WTC11 (cell line): Measurements from ENCODE around the gene AMD1. TPM values are rescaled to one million over a fixed set of nuclear protein-coding genes. Genes with fewer than 3 reads are reported as not detected.
A peak's percentile ranks its signal among the peaks of the same experiment; 100 is the strongest.

Experiments used
- ATAC-seq: fragments of 200-7000 bp; cut with Tn5 transposase; 2 replicates; pipeline ENCODE4 v1.10.0; 2021; ENCODE audit warnings: mild to moderate bottlenecking, moderate library complexity
- Bru-seq: library from RNA; stranded (reverse); fragments of 400-500 nt; gene quantifications from one replicate; lab custom pipeline; 2021; lab: Mats Ljungman, UMichigan
- CTCF ChIA-PET: fragments of 300-600 bp; sonication (Branson Sonifier 250); formaldehyde crosslinking; loops from one replicate; lab custom pipeline; 2021; ENCODE audit warnings: antibody characterized with exemption; lab: Charles Lee
- POLR2A ChIA-PET: fragments of 350-600 bp; sonication (Branson Sonifier 250); formaldehyde crosslinking; loops from one replicate; lab custom pipeline; 2021; ENCODE audit warnings: antibody characterized with exemption; lab: Charles Lee
- DNase-seq: peaks from one replicate; pipeline ENCODE4 v3.0.0; 2021; ENCODE audit warnings: low spot score
- H3K27ac Mint-ChIP-seq: 2 replicates; pipeline ENCODE4 v1.8.0; 2021; ENCODE audit warnings: mixed read lengths
- H3K27me3 Mint-ChIP-seq: 2 replicates; pipeline ENCODE4 v1.8.0; 2021; ENCODE audit warnings: low read depth, mild to moderate bottlenecking, moderate library complexity, mixed read lengths
- H3K36me3 Mint-ChIP-seq: 2 replicates; pipeline ENCODE4 v1.8.0; 2021; ENCODE audit warnings: mixed read lengths
- H3K4me1 Mint-ChIP-seq: 2 replicates; pipeline ENCODE4 v1.8.0; 2022; ENCODE audit warnings: mixed read lengths
- H3K4me3 Mint-ChIP-seq: 2 replicates; pipeline ENCODE4 v1.8.0; 2021; ENCODE audit warnings: mild to moderate bottlenecking, moderate library complexity, mixed read lengths
- H3K9me3 Mint-ChIP-seq: 2 replicates; pipeline ENCODE4 v1.8.0; 2021; ENCODE audit warnings: mixed read lengths
- AR ChIP-seq: fragments of 250-450 bp; sonication (Bioruptor Pico); IDR thresholded peaks from 2 replicates; pipeline ENCODE4 v1.9.0; 2021; ENCODE audit warnings: mild to moderate bottlenecking
- ERG ChIP-seq: fragments of 250-450 bp; sonication (Bioruptor Pico); IDR thresholded peaks from 2 replicates; pipeline ENCODE4 v1.8.0; 2021; ENCODE audit warnings: mild to moderate bottlenecking
- ESRRA ChIP-seq: sonication (generic); formaldehyde crosslinking; IDR thresholded peaks from 2 replicates; pipeline ENCODE4 v1.8.1; 2022; ENCODE audit warnings: mild to moderate bottlenecking, missing genetic modification reagents, borderline replicate concordance
- ETV6 ChIP-seq: sonication (generic); formaldehyde crosslinking; IDR thresholded peaks from 2 replicates; pipeline ENCODE4 v1.8.1; 2022; ENCODE audit warnings: mild to moderate bottlenecking, missing genetic modification reagents
- FOXK1 ChIP-seq: sonication (generic); formaldehyde crosslinking; IDR thresholded peaks from 2 replicates; pipeline ENCODE4 v1.8.0; 2022; ENCODE audit warnings: mild to moderate bottlenecking, moderate library complexity, missing genetic modification reagents
- FOXP4 ChIP-seq: sonication (generic); formaldehyde crosslinking; IDR thresholded peaks from 2 replicates; pipeline ENCODE4 v1.8.0; 2022; ENCODE audit warnings: mild to moderate bottlenecking, missing genetic modification reagents
- HMGXB4 ChIP-seq: sonication (generic); formaldehyde crosslinking; IDR thresholded peaks from 2 replicates; pipeline ENCODE4 v1.8.1; 2023; ENCODE audit warnings: mild to moderate bottlenecking, moderate library complexity, missing genetic modification reagents
- IRF1 ChIP-seq: sonication (generic); formaldehyde crosslinking; IDR thresholded peaks from 2 replicates; pipeline ENCODE4 v1.8.0; 2023; ENCODE audit warnings: missing genetic modification reagents
- MYBL2 ChIP-seq: sonication (generic); formaldehyde crosslinking; IDR thresholded peaks from 2 replicates; pipeline ENCODE4 v1.8.1; 2023; ENCODE audit warnings: mild to moderate bottlenecking, moderate library complexity, missing genetic modification reagents
- NFE2L1 ChIP-seq: sonication (generic); formaldehyde crosslinking; IDR thresholded peaks from 2 replicates; pipeline ENCODE4 v1.8.1; 2023; ENCODE audit warnings: missing genetic modification reagents
- NFYB ChIP-seq: sonication (generic); formaldehyde crosslinking; conservative IDR thresholded peaks from 2 replicates; pipeline ENCODE4 v1.8.0; 2022; ENCODE audit warnings: low read depth, missing genetic modification reagents
- RELA ChIP-seq: sonication (generic); formaldehyde crosslinking; IDR thresholded peaks from 2 replicates; pipeline ENCODE4 v1.8.1; 2022; ENCODE audit warnings: missing genetic modification reagents, mild to moderate bottlenecking, borderline replicate concordance
- RORB ChIP-seq: fragments of 250-450 bp; sonication (Bioruptor Pico); IDR thresholded peaks from 2 replicates; pipeline ENCODE4 v1.9.0; 2021; ENCODE audit warnings: mild to moderate bottlenecking
- SMAD3 ChIP-seq: sonication (generic); formaldehyde crosslinking; IDR thresholded peaks from 2 replicates; pipeline ENCODE4 v1.8.0; 2022; ENCODE audit warnings: missing genetic modification reagents, mild to moderate bottlenecking, borderline replicate concordance
- SP1 ChIP-seq: sonication (generic); formaldehyde crosslinking; conservative IDR thresholded peaks from 2 replicates; pipeline ENCODE4 v1.8.1; 2022; ENCODE audit warnings: missing genetic modification reagents
- TEAD4 ChIP-seq: sonication (generic); formaldehyde crosslinking; IDR thresholded peaks from 2 replicates; pipeline ENCODE4 v1.8.0; 2022; ENCODE audit warnings: mild to moderate bottlenecking, missing genetic modification reagents
- ZNF219 ChIP-seq: sonication (generic); formaldehyde crosslinking; IDR thresholded peaks from 2 replicates; pipeline ENCODE4 v1.8.0; 2023; ENCODE audit warnings: missing genetic modification reagents, mild to moderate bottlenecking, borderline replicate concordance
- ZNF317 ChIP-seq: sonication (generic); formaldehyde crosslinking; IDR thresholded peaks from 2 replicates; pipeline ENCODE4 v1.8.1; 2023; ENCODE audit warnings: low read depth, mild to moderate bottlenecking, moderate library complexity, missing genetic modification reagents, borderline replicate concordance
- ZNF396 ChIP-seq: fragments of 250-450 bp; sonication (Bioruptor Pico); IDR thresholded peaks from 2 replicates; pipeline ENCODE4 v1.8.0; 2021; ENCODE audit warnings: mild to moderate bottlenecking, moderate library complexity, borderline replicate concordance
- ZNF423 ChIP-seq: fragments of 250-450 bp; sonication (Bioruptor Pico); IDR thresholded peaks from 2 replicates; pipeline ENCODE4 v2.1.2; 2022; ENCODE audit warnings: mild to moderate bottlenecking, moderate library complexity
- ZNF671 ChIP-seq: fragments of 250-450 bp; sonication (Bioruptor Pico); IDR thresholded peaks from 2 replicates; pipeline ENCODE4 v1.8.0; 2021; ENCODE audit warnings: mild to moderate bottlenecking
- long read RNA-seq, 3 experiments: library from RNA in 1 of 3; library from capped mRNA in 1 of 3; library from polyadenylated mRNA in 1 of 3; unstranded in 2 of 3; stranded (forward) in 1 of 3; transcript quantifications; one replicate each; pipeline ENCODE4 v2.0.0, GENCODE V29; 2021
- total RNA-seq: library from RNA; stranded (reverse); gene quantifications from 3 replicates; pipeline ENCODE4 v1.2.3, GENCODE V29; 2021

AMD1 gene
- total RNA-seq (90.2 to 122 TPM (median 90.7 TPM) in 3 replicates), Bru-seq, nascent RNA (percentile 99 among the genes with signal in this experiment)
- long read RNA-seq, experiment 1, full-length matches to known transcripts = 502 of 597 reads
- long read RNA-seq, experiment 1, partial matches to known transcripts = 67 of 597 reads
- long read RNA-seq, experiment 1, other reads (novel, unspliced or antisense) = 28 of 597 reads
- long read RNA-seq, experiment 2, full-length matches to known transcripts = 88 of 178 reads
- long read RNA-seq, experiment 2, partial matches to known transcripts = 11 of 178 reads
- long read RNA-seq, experiment 2, other reads (novel, unspliced or antisense) = 79 of 178 reads
- long read RNA-seq, experiment 3, transcript AMD1-202 (8 exons, 1,605 nt) = minor isoform, 5 of 328 reads
- long read RNA-seq, experiment 3, transcript AMD1-204 (9 exons, 3,438 nt) = major isoform, 293 of 328 reads
- long read RNA-seq, experiment 3, partial matches to known transcripts = 6 of 328 reads
- long read RNA-seq, experiment 3, other reads (novel, unspliced or antisense) = 23 of 328 reads

GRCh38 chr6:110873981-110874879 is at the start of gene AMD1:
Gene AMD1 (plus strand): TSS chr6:110874785. CDS start chr6:110875106, 321 bp downstream.
- H3K9me3 Mint-ChIP-seq = no peaks in the 10 kb centered on the region
- TF ChIP-seq HMGXB4 (CRISPR knock-in tag) = peak; percentile 78
- 0 out of 2 replicates have a peak, but pooled peaks have one; percentile 37 for TF ChIP-seq MYBL2
- TF ChIP-seq FOXP4 (CRISPR knock-in tag) = peak; percentile 73
- TF ChIP-seq SMAD3 (CRISPR knock-in tag) = no peak
- TF ChIP-seq ETV6 (CRISPR knock-in tag) = peak; percentile 95
- TF ChIP-seq SP1 (CRISPR knock-in tag) = peak; percentile 86
- no peak for TF ChIP-seq ZNF219 (CRISPR knock-in tag)
- TF ChIP-seq TEAD4 = no peak
- no peak for TF ChIP-seq RELA
- no peak for TF ChIP-seq IRF1 (CRISPR knock-in tag)
- no peak for TF ChIP-seq ZNF671 (CRISPR knock-in tag)
- TF ChIP-seq NFE2L1 (CRISPR knock-in tag) = peak; percentile 57
- TF ChIP-seq FOXK1 = peak; percentile 68
- TF ChIP-seq ZNF396 (CRISPR knock-in tag) = no peak
- TF ChIP-seq NFYB (CRISPR knock-in tag) = peak; percentile 87
- TF ChIP-seq AR (CRISPR knock-in tag) = no peak
- no peak for TF ChIP-seq ZNF317 (CRISPR knock-in tag)
- TF ChIP-seq ZNF423 (CRISPR knock-in tag) = no peak
- TF ChIP-seq ESRRA (CRISPR knock-in tag) = 0 out of 2 replicates have a peak, but pooled peaks have one; percentile 31
- TF ChIP-seq ERG (CRISPR knock-in tag) = 0 out of 2 replicates have a peak, but pooled peaks have one; percentile 48
- TF ChIP-seq RORB (CRISPR knock-in tag) = no peak

More at GRCh38 chr6:110873981-110874879, at the start of gene AMD1:
- Mint-ChIP-seq H3K4me3 (peak within 1 kb of the TSS; percentile 97), H3K27ac (peak within 1 kb of the TSS; percentile 99), H3K27me3 (no peaks in the 10 kb centered on the region), H3K4me1 (peaks cover 30% of the 10 kb centered on the region), H3K36me3 (peaks cover 5% of the 10 kb centered on the region; the same call in 1 of the 2 replicates)
- CTCF ChIA-PET = interaction anchor here (0.9 to 2.2 kb wide), 7 partner anchors 11 to 255 kb away, joined by 3 to 16 read pairs (median 5); partner anchors contain the start of genes CDK19 and RPF2
- peak; percentile 96 for DNase-seq
- POLR2A ChIA-PET = interaction anchor here (0.6 to 5.0 kb wide), 26 partner anchors 9 to 519 kb away, joined by 3 to 146 read pairs (median 3); partner anchors contain the start of genes CDK19, GTF3C6 and RPF2
- peak; percentile 77 for ATAC-seq
